ENCODE measurements around the gene SC5D.

- no peak for TF ChIP-seq GABPA (IDR thresholded peaks at IDR 0.05; ENCODE audit: borderline replicate concordance, insufficient read depth, low read length)
- TF ChIP-seq POLR2A (IDR thresholded peaks at IDR 0.05; ENCODE audit: control extremely low read depth in 1 of 2, low read depth in 2 of 2, low read length in 2 of 2): no peak
- no peak for TF ChIP-seq TAF1 (IDR thresholded peaks at IDR 0.05; ENCODE audit: low read depth, low read length)
- TF ChIP-seq EZH2 (IDR thresholded peaks at IDR 0.05; ENCODE audit: low read depth, low read length, severe bottlenecking): no peak
- TF ChIP-seq SAP30 (IDR thresholded peaks at IDR 0.05; ENCODE audit: insufficient read depth, insufficient replicate concordance, low read length): no peak
- TF ChIP-seq E2F6 (IDR thresholded peaks at IDR 0.05): no peak
- no peak for TF ChIP-seq EP300 (IDR thresholded peaks at IDR 0.05; ENCODE audit: borderline replicate concordance in 1 of 2, low read depth in 2 of 2, low read length in 2 of 2)
- TF ChIP-seq BACH1 (IDR thresholded peaks at IDR 0.05; ENCODE audit: low read length): no peak
- no peak for TF ChIP-seq ZNF274 (IDR thresholded peaks at IDR 0.05; ENCODE audit: borderline replicate concordance, extremely low read depth, low read length)
These were observed 59.8 kb downstream of the SC5D start for GRCh38 chr11:121352251-121352891.

All from H1 (cell line).